ENCODE data around the gene TUBB. TPM values are rescaled to one million over a fixed set of nuclear protein-coding genes. Genes with fewer than 3 reads are reported as not detected.
A peak's percentile ranks its signal among the peaks of the same experiment; 100 is the strongest.
"Not testable (repeated sequence)": the region's sequence is repeated elsewhere in the genome, so short reads cannot be mapped to it uniquely, and the experiment has no call there.

TUBB gene
- total and polyA plus RNA-seq, 2 donors (not counting 1 experiment from before 2014, with no cell fraction given): 102 to 295 TPM

- H3K9me3 ChIP-seq (ENCODE audit: control extremely low read depth in 1 of 3, control insufficient read depth in 2 of 3, insufficient read depth in 1 of 3, low read length in 2 of 3): no peaks in the 10 kb centered on the region
- intact Hi-C loops (cut with micrococcal nuclease): loop anchor here (1.0 kb wide), 5 partner anchors 21 to 165 kb away; partner anchors contain the start of genes ABCF1, C6orf136, FLOT1 and GNL1
- peaks cover 27 to 46% of the 10 kb centered on the region in 2 donors for H3K4me1 ChIP-seq (ENCODE audit: control insufficient read depth in 2 of 2, insufficient read depth in 2 of 2, low read length in 2 of 2)
- peak overlapping the region; percentile 90 for H3K4me3 Mint-ChIP-seq
- H4K20me1 ChIP-seq (ENCODE audit: control insufficient read depth, insufficient read depth, low read length, poor library complexity, severe bottlenecking): peaks cover 44% of the 10 kb centered on the region
- peak overlapping the region; percentile 78 for H3K9ac ChIP-seq (ENCODE audit: low read length)
- peak overlapping the region; percentile 83 for H3K4me2 ChIP-seq (replicated peaks; ENCODE audit: low read depth, low read length, poor library complexity, severe bottlenecking)
- TF ChIP-seq EZH2 (IDR thresholded peaks at IDR 0.05; ENCODE audit: borderline replicate concordance, insufficient read depth, low read depth, low read length, poor library complexity, severe bottlenecking): no peak
- TF ChIP-seq, protein P1, sequence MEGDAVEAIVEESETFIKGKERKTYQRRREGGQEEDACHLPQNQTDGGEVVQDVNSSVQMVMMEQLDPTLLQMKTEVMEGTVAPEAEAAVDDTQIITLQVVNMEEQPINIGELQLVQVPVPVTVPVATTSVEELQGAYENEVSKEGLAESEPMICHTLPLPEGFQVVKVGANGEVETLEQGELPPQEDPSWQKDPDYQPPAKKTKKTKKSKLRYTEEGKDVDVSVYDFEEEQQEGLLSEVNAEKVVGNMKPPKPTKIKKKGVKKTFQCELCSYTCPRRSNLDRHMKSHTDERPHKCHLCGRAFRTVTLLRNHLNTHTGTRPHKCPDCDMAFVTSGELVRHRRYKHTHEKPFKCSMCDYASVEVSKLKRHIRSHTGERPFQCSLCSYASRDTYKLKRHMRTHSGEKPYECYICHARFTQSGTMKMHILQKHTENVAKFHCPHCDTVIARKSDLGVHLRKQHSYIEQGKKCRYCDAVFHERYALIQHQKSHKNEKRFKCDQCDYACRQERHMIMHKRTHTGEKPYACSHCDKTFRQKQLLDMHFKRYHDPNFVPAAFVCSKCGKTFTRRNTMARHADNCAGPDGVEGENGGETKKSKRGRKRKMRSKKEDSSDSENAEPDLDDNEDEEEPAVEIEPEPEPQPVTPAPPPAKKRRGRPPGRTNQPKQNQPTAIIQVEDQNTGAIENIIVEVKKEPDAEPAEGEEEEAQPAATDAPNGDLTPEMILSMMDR (IDR thresholded peaks at IDR 0.05): peak; percentile 25
- H3K4me1 Mint-ChIP-seq: peaks cover 59% of the 10 kb centered on the region
- H3K79me2 ChIP-seq (ENCODE audit: control insufficient read depth, insufficient read depth, low read length): peaks cover 72% of the 10 kb centered on the region
- POLR2A ChIA-PET: interaction anchor here (0.6 to 9.8 kb wide), 9 partner anchors 15 to 239 kb away, joined by 3 to 216 read pairs (median 6); partner anchors contain the start of genes FLOT1, MRPS18B and PPP1R10
- peak overlapping the region; percentile 90 for H3K27ac Mint-ChIP-seq
- DNase-seq (peak; percentile 98), ATAC-seq (ENCODE audit: low read depth) (peak; percentile 50)
- peaks cover 2 to 36% of the 10 kb centered on the region in 2 experiments for H3K36me3 ChIP-seq (replicated peaks in 1 of 2; ENCODE audit: control extremely low read depth in 1 of 2, control insufficient read depth in 1 of 2, extremely low read depth in 1 of 2, insufficient read depth in 2 of 2, low read length in 1 of 2)
- peak overlapping the region; percentile 74 to 99 (median 92) for H3K4me3 ChIP-seq (ENCODE audit: control extremely low read depth in 1 of 5, extremely low read depth in 1 of 5, insufficient read depth in 1 of 5, low read depth in 2 of 5, low read length in 4 of 5)
- peak overlapping the region; percentile 63 for H2AFZ ChIP-seq (ENCODE audit: insufficient read depth, low read depth, low read length, poor library complexity, severe bottlenecking)
- no peaks in the 10 kb centered on the region for H3K9me3 Mint-ChIP-seq (ENCODE audit: insufficient read depth)
- CTCF ChIA-PET: interaction anchor here (0.9 to 22.5 kb wide), 21 partner anchors 8 to 366 kb away, joined by 3 to 963 read pairs (median 7); partner anchors contain the start of genes ABCF1, ATAT1, DHX16 and FLOT1
- peak overlapping the region; percentile 82 to 84 for H3K27ac ChIP-seq (ENCODE audit: low read length in 2 of 2)
- H3K27me3 Mint-ChIP-seq: no peaks in the 10 kb centered on the region
- no peaks in the 10 kb centered on the region for H3K27me3 ChIP-seq (replicated peaks in 1 of 4; ENCODE audit: control extremely low read depth in 1 of 4, control insufficient read depth in 3 of 4, insufficient read depth in 4 of 4, low read length in 3 of 4)
- WGBS (ENCODE audit: insufficient coverage): under 1% methylated on average over 63 of the region's 71 CpGs
Measured at GRCh38 chr6:30721198-30722024, 1.3 kb downstream of the TUBB start.

DNA sequence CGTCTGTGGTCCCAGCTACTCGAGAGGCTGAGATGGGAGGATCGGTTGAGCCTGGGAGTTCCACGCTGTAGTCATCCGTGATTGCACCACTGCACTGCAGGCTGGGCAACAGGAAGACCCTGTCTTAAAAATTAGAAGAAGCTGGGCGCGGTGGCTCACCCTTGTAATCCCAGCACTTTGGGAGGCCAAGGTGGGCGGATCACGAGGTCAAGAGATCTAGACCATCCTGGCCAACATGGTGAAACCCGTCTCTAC is 1.8 kb downstream of the TUBB start:
- Mint-ChIP-seq H3K4me3 (peak overlapping the region; percentile 90), H3K27ac (peak overlapping the region; percentile 90), H3K4me1 (peaks cover 57% of the 10 kb centered on the region)
- Histone ChIP-seq H3K9ac (ENCODE audit: low read length) (peak overlapping the region; percentile 71), H3K4me1 (ENCODE audit: control insufficient read depth in 2 of 2, insufficient read depth in 2 of 2, low read length in 2 of 2) (peaks cover 23 to 41% of the 10 kb centered on the region in 2 donors), H3K79me2 (ENCODE audit: control insufficient read depth, insufficient read depth, low read length) (peaks cover 72% of the 10 kb centered on the region), H3K4me2 (replicated peaks; ENCODE audit: low read depth, low read length, poor library complexity, severe bottlenecking) (peak overlapping the region; percentile 83), H3K36me3 (replicated peaks in 1 of 2; ENCODE audit: control extremely low read depth in 1 of 2, control insufficient read depth in 1 of 2, extremely low read depth in 1 of 2, insufficient read depth in 2 of 2, low read length in 1 of 2) (peaks cover 2 to 38% of the 10 kb centered on the region in 2 experiments), H3K27ac (ENCODE audit: low read length in 2 of 2) (peak overlapping the region; percentile 64 to 69), H4K20me1 (ENCODE audit: control insufficient read depth, insufficient read depth, low read length, poor library complexity, severe bottlenecking) (peaks cover 44% of the 10 kb centered on the region), H3K4me3 (ENCODE audit: control extremely low read depth in 1 of 5, extremely low read depth in 1 of 5, insufficient read depth in 1 of 5, low read depth in 2 of 5, low read length in 4 of 5) (peak overlapping the region; percentile 0 to 93 (median 72))
- not testable (repeated sequence) for H3K27me3 Mint-ChIP-seq; H2AFZ ChIP-seq (ENCODE audit: insufficient read depth, low read depth, low read length, poor library complexity, severe bottlenecking); ATAC-seq (ENCODE audit: low read depth); H3K27me3 ChIP-seq (replicated peaks in 1 of 4; ENCODE audit: control extremely low read depth in 1 of 4, control insufficient read depth in 3 of 4, insufficient read depth in 4 of 4, low read length in 3 of 4); DNase-seq; H3K9me3 ChIP-seq (ENCODE audit: control extremely low read depth in 1 of 3, control insufficient read depth in 2 of 3, insufficient read depth in 1 of 3, low read length in 2 of 3); H3K9me3 Mint-ChIP-seq (ENCODE audit: insufficient read depth)
- WGBS (ENCODE audit: insufficient coverage): 10% methylated on average over 10 of the region's 10 CpGs
- ChIA-PET CTCF (interaction anchor here (0.6 to 22.5 kb wide), 32 partner anchors 9 to 365 kb away, joined by 3 to 963 read pairs (median 5); partner anchors contain the start of genes ABCF1, ATAT1, DHX16 and FLOT1), POLR2A (interaction anchor here (1.0 to 9.8 kb wide), 9 partner anchors 9 to 240 kb away, joined by 3 to 216 read pairs (median 6); partner anchors contain the start of genes FLOT1, MRPS18B and PPP1R10)
- intact Hi-C loops (cut with micrococcal nuclease): loop anchor here (1.0 kb wide), 3 partner anchors 20 to 75 kb away; partner anchors contain the start of genes C6orf136 and FLOT1

Measured in B cell (primary cell).